ENCODE data around the gene MTUS2.

DNA sequence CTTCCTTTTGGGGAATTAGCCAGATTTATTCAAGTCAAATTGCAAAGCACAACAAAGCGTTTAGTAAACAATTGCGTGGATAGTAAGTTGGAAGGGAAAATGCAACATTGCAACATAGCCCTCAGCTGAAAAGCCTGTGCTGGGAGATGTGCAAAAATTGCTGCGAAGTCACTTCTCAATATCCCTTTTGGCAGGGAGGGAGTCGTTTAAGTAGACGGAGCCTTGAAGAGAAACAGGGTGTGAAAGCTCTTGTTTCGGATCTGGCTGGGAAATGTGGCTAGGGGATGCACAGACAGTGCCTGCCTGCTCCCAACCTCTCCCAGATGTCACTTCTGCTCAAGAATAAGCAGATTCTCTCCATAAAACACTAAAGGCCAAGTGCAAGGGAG lies 718.5 kb downstream of the MTUS2 start:
- TF ChIP-seq, protein P1, sequence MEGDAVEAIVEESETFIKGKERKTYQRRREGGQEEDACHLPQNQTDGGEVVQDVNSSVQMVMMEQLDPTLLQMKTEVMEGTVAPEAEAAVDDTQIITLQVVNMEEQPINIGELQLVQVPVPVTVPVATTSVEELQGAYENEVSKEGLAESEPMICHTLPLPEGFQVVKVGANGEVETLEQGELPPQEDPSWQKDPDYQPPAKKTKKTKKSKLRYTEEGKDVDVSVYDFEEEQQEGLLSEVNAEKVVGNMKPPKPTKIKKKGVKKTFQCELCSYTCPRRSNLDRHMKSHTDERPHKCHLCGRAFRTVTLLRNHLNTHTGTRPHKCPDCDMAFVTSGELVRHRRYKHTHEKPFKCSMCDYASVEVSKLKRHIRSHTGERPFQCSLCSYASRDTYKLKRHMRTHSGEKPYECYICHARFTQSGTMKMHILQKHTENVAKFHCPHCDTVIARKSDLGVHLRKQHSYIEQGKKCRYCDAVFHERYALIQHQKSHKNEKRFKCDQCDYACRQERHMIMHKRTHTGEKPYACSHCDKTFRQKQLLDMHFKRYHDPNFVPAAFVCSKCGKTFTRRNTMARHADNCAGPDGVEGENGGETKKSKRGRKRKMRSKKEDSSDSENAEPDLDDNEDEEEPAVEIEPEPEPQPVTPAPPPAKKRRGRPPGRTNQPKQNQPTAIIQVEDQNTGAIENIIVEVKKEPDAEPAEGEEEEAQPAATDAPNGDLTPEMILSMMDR (IDR thresholded peaks at IDR 0.05): no peak
- no peak for TF ChIP-seq POLR2A (IDR thresholded peaks at IDR 0.05)
